ENCODE measurements around the gene HID1.

- TF ChIP-seq CTCF (IDR thresholded peaks at IDR 0.05; ENCODE audit: poor library complexity, severe bottlenecking) (no peak), SMC3 (conservative IDR thresholded peaks at IDR 0.05; ENCODE audit: poor library complexity) (no peak), EZH2 (IDR thresholded peaks at IDR 0.05; ENCODE audit: borderline replicate concordance, insufficient read depth, low read length, poor library complexity, severe bottlenecking) (no peak), POLR2AphosphoS5 (IDR thresholded peaks at IDR 0.05) (no peak), TAF1 (IDR thresholded peaks at IDR 0.05; ENCODE audit: low read depth) (no peak)
Measured at GRCh38 chr17:74963656-74964055, 8.9 kb downstream of the HID1 start.

All from neural cell (in vitro differentiated cells).